Endodermal cell (in vitro differentiated cells): ENCODE results near the gene HECTD3. TPM values are rescaled to one million over a fixed set of nuclear protein-coding genes. Genes with fewer than 3 reads are reported as not detected.

Experiments
- DNase-seq: peaks from one replicate; pipeline ENCODE4 v3.0.0-alpha.2; 2017
- H3K27ac ChIP-seq: 2 replicates; pipeline ENCODE4 v1.5.1; 2013; ENCODE audit warnings: mild to moderate bottlenecking, low read depth, low read length, moderate library complexity
- H3K27me3 ChIP-seq: 2 replicates; pipeline ENCODE4 v1.6.1; 2013; ENCODE audit warnings: mild to moderate bottlenecking, low read length, moderate library complexity; ENCODE audit not compliant: insufficient read depth, control insufficient read depth, poor library complexity, severe bottlenecking
- H3K36me3 ChIP-seq: 2 replicates; pipeline ENCODE4 v1.7.0; 2013; ENCODE audit warnings: mild to moderate bottlenecking, low read length, moderate library complexity; ENCODE audit not compliant: control insufficient read depth, insufficient read depth
- H3K4me1 ChIP-seq: one replicate; pipeline ENCODE4 v1.7.0; 2013; ENCODE audit warnings: low read length; ENCODE audit not compliant: control insufficient read depth, insufficient read depth
- H3K4me3 ChIP-seq: 2 replicates; pipeline ENCODE4 v1.5.1; 2013; ENCODE audit warnings: mild to moderate bottlenecking, low read length, moderate library complexity
- H3K9ac ChIP-seq: 2 replicates; pipeline ENCODE4 v1.6.1; 2013; ENCODE audit warnings: mild to moderate bottlenecking, low read length, moderate library complexity; ENCODE audit not compliant: poor library complexity, severe bottlenecking; ENCODE audit errors: extremely low read depth
- H3K9me3 ChIP-seq: 2 replicates; pipeline ENCODE4 v1.6.1; 2013; ENCODE audit warnings: mild to moderate bottlenecking, low read length, moderate library complexity; ENCODE audit not compliant: control insufficient read depth
- H3K27ac Mint-ChIP-seq: 2 replicates; pipeline ENCODE4 v1.8.0; 2020; ENCODE audit warnings: mixed read lengths
- H3K27me3 Mint-ChIP-seq: 2 replicates; pipeline ENCODE4 v1.8.0; 2021; ENCODE audit warnings: mild to moderate bottlenecking, mixed read lengths; ENCODE audit not compliant: insufficient read depth
- H3K36me3 Mint-ChIP-seq: 2 replicates; pipeline ENCODE4 v1.8.0; 2020; ENCODE audit warnings: low read depth, mixed read lengths
- H3K4me1 Mint-ChIP-seq: 2 replicates; pipeline ENCODE4 v1.8.0; 2020; ENCODE audit warnings: mixed read lengths
- H3K4me3 Mint-ChIP-seq: 2 replicates; pipeline ENCODE4 v1.8.0; 2020; ENCODE audit warnings: mild to moderate bottlenecking, moderate library complexity, mixed read lengths
- H3K9me3 Mint-ChIP-seq: 2 replicates; pipeline ENCODE4 v1.8.0; 2020; ENCODE audit warnings: mild to moderate bottlenecking, mixed read lengths
- CTCF ChIP-seq: fragments of 200-600 bp; sonication (generic); conservative IDR thresholded peaks from 2 replicates; pipeline ENCODE4 v1.5.0; 2021; ENCODE audit warnings: antibody characterized with exemption, mild to moderate bottlenecking
- WGBS, 2 experiments: methylation state at CpG; one replicate each; pipeline versions ENCODE4 v1.1.5 to v1.1.7; 2013; ENCODE audit warnings: missing lambda C conversion rate in 2 of 2, mixed read lengths in 1 of 2; ENCODE audit not compliant: insufficient coverage in 1 of 2, insufficient read length in 1 of 2; 5-methylcytosine and 5-hydroxymethylcytosine counted together
- total RNA-seq, 2 donors: library from RNA; stranded (reverse); fragmentation: NEBNext Ultra II Directional in 1 of 2; extraction: Animal tissue kit (Norgen Biotek cat#: 25700) in 1 of 2; gene quantifications; 2 replicates in 1 of 2; 3 replicates in 1 of 2; pipeline ENCODE4 v1.2.1, GENCODE V29; 2021

HECTD3 gene
- total RNA-seq, 2 donors from 2014 or later = 33.2 to 43.7 TPM

DNA sequence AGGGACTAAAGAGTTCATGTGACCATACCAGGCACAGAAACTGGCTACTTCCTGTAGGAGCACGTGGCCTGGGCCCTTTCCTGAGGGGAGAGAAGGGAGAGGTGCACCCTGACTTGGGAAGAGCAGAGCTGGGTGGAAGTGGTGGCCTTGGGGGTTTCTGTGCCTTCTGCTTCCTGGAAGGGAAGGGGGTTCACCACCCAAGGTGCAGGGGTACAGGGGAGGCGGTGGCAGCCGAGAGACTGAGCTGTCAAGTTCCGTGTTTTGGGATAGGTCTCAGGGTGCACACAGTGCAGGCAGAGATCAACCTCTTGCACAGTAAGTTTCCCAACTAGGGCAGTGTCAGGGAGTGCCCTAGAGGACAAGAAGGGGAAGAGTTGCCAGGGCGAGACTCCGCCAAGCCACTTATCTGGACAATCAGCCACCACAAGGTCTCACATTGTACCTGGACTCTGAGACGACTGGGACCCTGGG, 10.1 kb downstream of the HECTD3 start:
- no peaks in the 10 kb centered on the region for H3K9me3 Mint-ChIP-seq
- no peak overlapping the region for H3K4me3 Mint-ChIP-seq
- peak overlapping the region; percentile 30 for H3K27ac Mint-ChIP-seq
- Histone ChIP-seq H3K9ac (no peak overlapping the region), H3K4me1 (no peaks in the 10 kb centered on the region), H3K27me3 (no peaks in the 10 kb centered on the region), H3K36me3 (peaks cover 19% of the 10 kb centered on the region), H3K4me3 (no peak overlapping the region), H3K27ac (no peak overlapping the region), H3K9me3 (no peaks in the 10 kb centered on the region)
- no peak for DNase-seq
- peaks cover 2% of the 10 kb centered on the region for H3K4me1 Mint-ChIP-seq
- H3K36me3 Mint-ChIP-seq = peaks cover 32% of the 10 kb centered on the region
- no peak for TF ChIP-seq CTCF
- H3K27me3 Mint-ChIP-seq = no peaks in the 10 kb centered on the region
- WGBS, 2 experiments = 93 to 94% methylated on average over 6 to 7 of the region's 7 CpGs

- peaks cover 2% of the 10 kb centered on the region for H3K4me1 Mint-ChIP-seq
- H3K9me3 ChIP-seq = no peaks in the 10 kb centered on the region
- no peak overlapping the region for H3K4me3 Mint-ChIP-seq
- H3K36me3 ChIP-seq = peaks cover 13% of the 10 kb centered on the region
- no peak for TF ChIP-seq CTCF
- no peak overlapping the region for H3K9ac ChIP-seq
- WGBS, 2 experiments = 90 to 100% methylated on average over 1 to 3 of the region's 3 CpGs
- H3K27ac Mint-ChIP-seq = no peak overlapping the region
- H3K27ac ChIP-seq = no peak overlapping the region
- H3K36me3 Mint-ChIP-seq = peaks cover 19% of the 10 kb centered on the region
- no peaks in the 10 kb centered on the region for H3K4me1 ChIP-seq
- peaks cover 2% of the 10 kb centered on the region for H3K9me3 Mint-ChIP-seq
- DNase-seq = no peak
- H3K27me3 ChIP-seq = no peaks in the 10 kb centered on the region
- H3K4me3 ChIP-seq = no peak overlapping the region
- H3K27me3 Mint-ChIP-seq = no peaks in the 10 kb centered on the region
These were observed 11.9 kb downstream of the HECTD3 start for GRCh38 chr1:44999232-44999631.

DNA sequence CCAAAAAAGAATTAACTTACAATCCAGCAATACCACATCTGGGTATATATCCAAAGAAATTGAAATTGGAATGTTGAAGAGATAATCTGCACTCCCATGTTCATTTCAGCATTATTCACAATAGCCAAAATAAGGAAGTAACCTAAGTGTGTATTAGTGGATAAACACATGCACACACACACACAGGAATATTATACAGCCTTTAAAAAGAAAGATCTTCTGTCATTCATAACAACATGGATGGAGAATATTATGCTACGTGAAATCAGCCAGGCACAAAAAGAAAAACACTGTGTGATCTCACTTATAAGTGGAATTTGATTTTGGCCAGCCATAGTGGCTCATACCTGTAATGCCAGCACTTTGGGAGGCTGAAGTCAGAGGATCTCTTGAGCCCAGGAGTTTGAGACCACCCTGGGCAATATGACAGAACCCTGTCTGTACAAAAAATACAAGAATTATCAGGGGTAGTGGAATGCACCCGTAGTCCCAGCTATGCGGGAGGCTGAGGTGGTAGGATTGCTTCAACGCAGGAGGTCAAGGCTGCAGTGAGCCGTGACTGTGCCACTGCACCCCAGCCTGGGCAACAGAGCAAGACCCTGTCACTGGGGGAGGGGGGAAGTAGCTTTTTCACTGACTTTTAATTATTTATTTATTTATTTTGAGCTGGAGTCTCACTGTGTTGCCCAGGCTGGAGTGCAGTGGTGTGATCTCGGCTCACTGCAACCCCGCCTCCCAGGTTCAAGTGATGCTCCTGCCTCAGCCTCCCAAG, 15.5 kb downstream of the HECTD3 start:
- Histone ChIP-seq H3K9ac (no peak overlapping the region), H3K27ac (no peak overlapping the region), H3K4me1 (peaks cover 2% of the 10 kb centered on the region), H3K9me3 (no peaks in the 10 kb centered on the region), H3K36me3 (no peaks in the 10 kb centered on the region), H3K27me3 (no peaks in the 10 kb centered on the region), H3K4me3 (no peak overlapping the region)
- DNase-seq = no peak
- H3K36me3 Mint-ChIP-seq = no peaks in the 10 kb centered on the region
- 95 to 96% methylated on average over 7 of the region's 7 CpGs for WGBS, 2 experiments
- H3K4me3 Mint-ChIP-seq = no peak overlapping the region
- H3K4me1 Mint-ChIP-seq = peaks cover 2% of the 10 kb centered on the region
- H3K27me3 Mint-ChIP-seq = no peaks in the 10 kb centered on the region
- TF ChIP-seq CTCF = no peak
- peaks cover 2% of the 10 kb centered on the region for H3K9me3 Mint-ChIP-seq
- H3K27ac Mint-ChIP-seq = no peak overlapping the region
